Endothelial cell of umbilical vein (primary cell): ENCODE measurements around the gene NPPA. TPM values are rescaled to one million over a fixed set of nuclear protein-coding genes. Genes with fewer than 3 reads are reported as not detected.

Experiments
- BruUV-seq: library from RNA; stranded (reverse); fragments of 400-500 nt; replicated peaks from 2 replicates; lab custom pipeline; 2021; lab: Mats Ljungman, UMichigan
- CTCF ChIA-PET: fragments of 300-600, 350-600 bp; sonication (Branson Sonifier 250); formaldehyde crosslinking; loops from one replicate; lab custom pipeline; 2021; ENCODE audit warnings: antibody characterized with exemption, inconsistent platforms; lab: Charles Lee
- POLR2A ChIA-PET: fragments of 300-600, 350-600 bp; sonication (Branson Sonifier 250); formaldehyde crosslinking; loops from one replicate; lab custom pipeline; 2021; ENCODE audit warnings: antibody characterized with exemption, inconsistent platforms; lab: Charles Lee
- DNase-seq: peaks from one replicate; pipeline ENCODE4 v3.0.0-alpha.2; 2011; ENCODE audit warnings: low read depth, low spot score
- FAIRE-seq: peaks from 2 replicates; lab custom pipeline; 2011; peaks lifted over from hg19 to GRCh38; lab: Jason Lieb, UNC
- H2AFZ ChIP-seq: 2 replicates; pipeline ENCODE4 v1.6.0; 2012; ENCODE audit warnings: low read depth, low read length, control low read depth, inconsistent platforms
- H3K27ac ChIP-seq: 2 replicates; pipeline ENCODE4 v1.5.1; 2011; ENCODE audit warnings: low read depth, mild to moderate bottlenecking, control low read depth, low read length, moderate library complexity; ENCODE audit not compliant: insufficient read depth
- H3K27me3 ChIP-seq, 2 experiments: 2 replicates each; pipeline versions ENCODE4 v1.6.0 to v1.6.1; 2011; ENCODE audit warnings: low read length in 2 of 2, mixed read lengths in 1 of 2; ENCODE audit not compliant: control insufficient read depth in 2 of 2, insufficient read depth in 2 of 2
- H3K36me3 ChIP-seq, 2 experiments: 2 replicates in 1 of 2; 3 replicates in 1 of 2; pipeline ENCODE4 v1.5.1; 2011; ENCODE audit warnings: low read length in 2 of 2, mild to moderate bottlenecking in 1 of 2, moderate library complexity in 1 of 2; ENCODE audit not compliant: control insufficient read depth in 2 of 2, insufficient read depth in 2 of 2; ENCODE audit errors: extremely low read depth in 1 of 2
- H3K4me1 ChIP-seq: 3 replicates; pipeline ENCODE4 v1.5.1; 2011; ENCODE audit warnings: mild to moderate bottlenecking, low read length; ENCODE audit not compliant: control insufficient read depth, insufficient read depth; ENCODE audit errors: extremely low read depth
- H3K4me2 ChIP-seq: 2 replicates; pipeline ENCODE4 v1.6.1; 2011; ENCODE audit warnings: low read length, control low read depth, mixed read lengths; ENCODE audit not compliant: insufficient read depth
- H3K4me3 ChIP-seq, 3 experiments: fragments of 200-600 bp in 1 of 3; sonication (generic), shearing (Covaris generic) in 1 of 3; replicated peaks in 1 of 3; 2 replicates each; pipeline ENCODE4 v1.5.1; 2011 to 2016; ENCODE audit warnings: control low read depth in 3 of 3, low read length in 3 of 3, mild to moderate bottlenecking in 2 of 3, inconsistent platforms in 1 of 3, low read depth in 1 of 3, moderate library complexity in 1 of 3; ENCODE audit not compliant: insufficient read depth in 1 of 3
- H3K79me2 ChIP-seq: 2 replicates; pipeline ENCODE4 v1.6.0; 2012; ENCODE audit warnings: low read length, inconsistent platforms; ENCODE audit not compliant: control insufficient read depth, insufficient read depth
- H3K9ac ChIP-seq: replicated peaks from 2 replicates; pipeline ENCODE3; 2011; ENCODE audit warnings: low read length, control low read depth; ENCODE audit not compliant: insufficient read depth; ENCODE audit errors: extremely low read depth
- H3K9me1 ChIP-seq: replicated peaks from 3 replicates; pipeline ENCODE4 v1.6.0; 2011; ENCODE audit warnings: mild to moderate bottlenecking, low read length; ENCODE audit not compliant: control insufficient read depth, insufficient read depth; ENCODE audit errors: extremely low read depth
- H3K9me3 ChIP-seq: replicated peaks from 2 replicates; pipeline ENCODE4 v1.5.1; 2012; ENCODE audit warnings: low read length, inconsistent platforms; ENCODE audit not compliant: control insufficient read depth, insufficient read depth
- H4K20me1 ChIP-seq: replicated peaks from 2 replicates; pipeline ENCODE3; 2011; ENCODE audit warnings: mild to moderate bottlenecking, low read length; ENCODE audit not compliant: control insufficient read depth, insufficient read depth; ENCODE audit errors: extremely low read depth
- EZH2 ChIP-seq: IDR thresholded peaks from 2 replicates; pipeline ENCODE4 v1.6.1; 2012; ENCODE audit warnings: borderline replicate concordance, low read depth, mild to moderate bottlenecking, moderate library complexity, low read length, inconsistent platforms; ENCODE audit not compliant: severe bottlenecking
- FOS ChIP-seq: IDR thresholded peaks from 2 replicates; pipeline ENCODE4 v1.6.1; 2011; ENCODE audit warnings: mild to moderate bottlenecking, low read length, moderate library complexity, borderline replicate concordance; ENCODE audit not compliant: insufficient read depth
- GATA2 ChIP-seq: IDR thresholded peaks from 2 replicates; pipeline ENCODE4 v1.7.0; 2011; ENCODE audit warnings: low read depth, mild to moderate bottlenecking, moderate library complexity, mixed read lengths, low read length; ENCODE audit not compliant: insufficient read length, insufficient read depth
- JUN ChIP-seq: IDR thresholded peaks from 2 replicates; pipeline ENCODE4 v1.6.1; 2011; ENCODE audit warnings: borderline replicate concordance, low read depth; ENCODE audit not compliant: insufficient read length, insufficient read depth
- MYC ChIP-seq: IDR thresholded peaks from one replicate; pipeline ENCODE4 v1.6.1; 2011; ENCODE audit warnings: mild to moderate bottlenecking, low read depth, low read length
- POLR2A ChIP-seq: IDR thresholded peaks from 2 replicates; pipeline ENCODE4 v1.6.1; 2012; ENCODE audit warnings: low read depth, mild to moderate bottlenecking, control low read depth, low read length
- POLR2AphosphoS5 ChIP-seq: IDR thresholded peaks from 2 replicates; pipeline ENCODE4 v1.6.1; 2012; ENCODE audit warnings: low read depth, mild to moderate bottlenecking, control low read depth, low read length, moderate library complexity; ENCODE audit not compliant: insufficient read depth
- dilution Hi-C: fragments of 300-500 bp; cut with MboI; formaldehyde crosslinking; loops from one replicate; pipeline ENCODE4 v1.15.0; 2019; ENCODE audit warnings: low sequenced_read_pairs; ENCODE audit not compliant: extremely low pct_ligation_motif_present
- intact Hi-C: fragments of 100-400 bp; cut with micrococcal nuclease; formaldehyde crosslinking; loops from one replicate; pipeline ENCODE4 v1.10.0; 2022
- polyA plus RNA-seq, 4 experiments: library from polyadenylated mRNA; depleted of rRNA in 3 of 4; stranded (reverse) in 3 of 4; unstranded in 1 of 4; fragments of >200 nt; gene quantifications; 2 replicates each; pipeline versions ENCODE4 v1.2.1 to v1.2.3, GENCODE V29; 2011 to 2012; ENCODE audit warnings: missing spikeins in 1 of 4
- total RNA-seq: library from RNA; stranded (reverse); gene quantifications from 2 replicates; pipeline ENCODE4 v1.2.3, GENCODE V29; 2021
- TF ChIP-seq, protein P1 (sequence below): IDR thresholded peaks from 2 replicates; pipeline ENCODE4 v1.6.1; 2011; ENCODE audit not compliant: insufficient read depth, insufficient read length
- TF ChIP-seq, protein P2 (sequence below), 2 donors: IDR thresholded peaks; 1 replicate in 1 of 2; 2 replicates in 1 of 2; pipeline ENCODE4 v1.5.1; 2011; ENCODE audit warnings: low read length in 2 of 2, mild to moderate bottlenecking in 2 of 2, moderate library complexity in 2 of 2, control low read depth in 1 of 2, inconsistent platforms in 1 of 2, low read depth in 1 of 2; ENCODE audit not compliant: insufficient read depth in 1 of 2; ENCODE audit errors: extremely low read depth in 1 of 2

The NPPA gene
- total and polyA plus RNA-seq, 2 donors (not counting 3 experiments of a cell fraction or from before 2014, with no cell fraction given): not detected

DNA sequence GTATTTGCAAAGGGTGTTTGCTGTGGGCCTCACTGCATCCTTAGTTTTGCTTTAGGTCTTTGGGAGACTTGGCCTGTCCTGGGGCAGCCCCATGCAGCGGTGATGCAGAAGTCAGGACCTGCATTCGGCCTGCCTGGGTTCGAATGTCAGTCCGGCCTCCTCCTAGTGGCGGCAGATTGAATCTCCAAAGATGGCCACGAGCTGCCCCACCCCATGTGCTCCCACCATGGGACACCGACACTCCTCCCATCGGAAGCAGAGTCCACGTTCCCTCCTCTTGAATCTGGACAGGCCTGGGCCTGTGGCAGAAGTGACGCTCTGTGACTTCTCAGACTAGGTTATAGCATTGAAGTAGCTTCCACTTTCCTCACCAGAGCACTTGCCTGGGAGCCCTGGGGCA is 27.5 kb upstream of the NPPA start:
- H3K27me3 ChIP-seq: no peaks in the 10 kb centered on the region
- POLR2A ChIA-PET: no interaction called here
- CTCF ChIA-PET: no interaction called here
- no peaks in the 10 kb centered on the region for H3K4me1 ChIP-seq
- no peak overlapping the region for H3K9ac ChIP-seq
- H4K20me1 ChIP-seq: no peaks in the 10 kb centered on the region
- TF ChIP-seq POLR2AphosphoS5: no peak
- TF ChIP-seq EZH2: no peak
- no peak for TF ChIP-seq FOS
- TF ChIP-seq, protein P1, sequence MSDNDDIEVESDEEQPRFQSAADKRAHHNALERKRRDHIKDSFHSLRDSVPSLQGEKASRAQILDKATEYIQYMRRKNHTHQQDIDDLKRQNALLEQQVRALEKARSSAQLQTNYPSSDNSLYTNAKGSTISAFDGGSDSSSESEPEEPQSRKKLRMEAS: no peak
- TF ChIP-seq, protein P2, sequence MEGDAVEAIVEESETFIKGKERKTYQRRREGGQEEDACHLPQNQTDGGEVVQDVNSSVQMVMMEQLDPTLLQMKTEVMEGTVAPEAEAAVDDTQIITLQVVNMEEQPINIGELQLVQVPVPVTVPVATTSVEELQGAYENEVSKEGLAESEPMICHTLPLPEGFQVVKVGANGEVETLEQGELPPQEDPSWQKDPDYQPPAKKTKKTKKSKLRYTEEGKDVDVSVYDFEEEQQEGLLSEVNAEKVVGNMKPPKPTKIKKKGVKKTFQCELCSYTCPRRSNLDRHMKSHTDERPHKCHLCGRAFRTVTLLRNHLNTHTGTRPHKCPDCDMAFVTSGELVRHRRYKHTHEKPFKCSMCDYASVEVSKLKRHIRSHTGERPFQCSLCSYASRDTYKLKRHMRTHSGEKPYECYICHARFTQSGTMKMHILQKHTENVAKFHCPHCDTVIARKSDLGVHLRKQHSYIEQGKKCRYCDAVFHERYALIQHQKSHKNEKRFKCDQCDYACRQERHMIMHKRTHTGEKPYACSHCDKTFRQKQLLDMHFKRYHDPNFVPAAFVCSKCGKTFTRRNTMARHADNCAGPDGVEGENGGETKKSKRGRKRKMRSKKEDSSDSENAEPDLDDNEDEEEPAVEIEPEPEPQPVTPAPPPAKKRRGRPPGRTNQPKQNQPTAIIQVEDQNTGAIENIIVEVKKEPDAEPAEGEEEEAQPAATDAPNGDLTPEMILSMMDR (IDR thresholded peaks at IDR 0.05; ENCODE audit: extremely low read depth in 1 of 2, insufficient read depth in 1 of 2, low read depth in 1 of 2, low read length in 2 of 2): no peak
- TF ChIP-seq GATA2: no peak
- no peak for TF ChIP-seq MYC
- TF ChIP-seq POLR2A: no peak
- TF ChIP-seq JUN: no peak
- FAIRE-seq: no peak
- no peaks in the 10 kb centered on the region for H3K79me2 ChIP-seq
- no peak overlapping the region for H3K4me3 ChIP-seq
- no peak overlapping the region for H2AFZ ChIP-seq
- H3K27ac ChIP-seq: no peak overlapping the region
- no peak for DNase-seq
- no peaks in the 10 kb centered on the region for H3K9me1 ChIP-seq
- no peaks in the 10 kb centered on the region for H3K36me3 ChIP-seq
- no peak overlapping the region for H3K4me2 ChIP-seq
- intact Hi-C loops (no loop called here), dilution Hi-C loops (no loop called here)
- no peaks in the 10 kb centered on the region for H3K9me3 ChIP-seq
- no TSS peak for BruUV-seq
